H4 (cell line): ENCODE results near the gene HSFX4. TPM values are rescaled to one million over a fixed set of nuclear protein-coding genes. Genes with fewer than 3 reads are reported as not detected.
"Not testable (repeated sequence)": the region's sequence is repeated elsewhere in the genome, so short reads cannot be mapped to it uniquely, and the experiment has no call there.

Experiments
- DNase-seq: peaks from one replicate; pipeline ENCODE4 v3.0.0-alpha.2; 2015; ENCODE audit warnings: low spot score
- total RNA-seq: library from RNA; depleted of rRNA; stranded (reverse); fragments of >200 nt; shearing (Covaris generic); gene quantifications from 2 replicates; pipeline ENCODE4 v1.2.3, GENCODE V29; 2014; rRNA removed

Gene HSFX4, protein sequence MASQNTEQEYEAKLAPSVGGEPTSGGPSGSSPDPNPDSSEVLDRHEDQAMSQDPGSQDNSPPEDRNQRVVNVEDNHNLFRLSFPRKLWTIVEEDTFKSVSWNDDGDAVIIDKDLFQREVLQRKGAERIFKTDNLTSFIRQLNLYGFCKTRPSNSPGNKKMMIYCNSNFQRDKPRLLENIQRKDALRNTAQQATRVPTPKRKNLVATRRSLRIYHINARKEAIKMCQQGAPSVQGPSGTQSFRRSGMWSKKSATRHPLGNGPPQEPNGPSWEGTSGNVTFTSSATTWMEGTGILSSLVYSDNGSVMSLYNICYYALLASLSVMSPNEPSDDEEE
- total RNA-seq, result not detected in 2 replicates

- DNase-seq, result not testable (repeated sequence)
Observed at GRCh38 chrX:149929400-149929799, at the start of gene HSFX4. Gene HSFX4, plus strand, starts transcription at chrX:149929573. Its CDS starts 72 bp downstream, at chrX:149929645.

- DNase-seq, result no peak
Observed at GRCh38 chrX:149881081-149881711, 48.2 kb upstream of the HSFX4 start, which contains the start of gene MAGEA8. Gene MAGEA8, plus strand, starts transcription at chrX:149881183. Its CDS starts 3,090 bp downstream, at chrX:149884273.

DNA sequence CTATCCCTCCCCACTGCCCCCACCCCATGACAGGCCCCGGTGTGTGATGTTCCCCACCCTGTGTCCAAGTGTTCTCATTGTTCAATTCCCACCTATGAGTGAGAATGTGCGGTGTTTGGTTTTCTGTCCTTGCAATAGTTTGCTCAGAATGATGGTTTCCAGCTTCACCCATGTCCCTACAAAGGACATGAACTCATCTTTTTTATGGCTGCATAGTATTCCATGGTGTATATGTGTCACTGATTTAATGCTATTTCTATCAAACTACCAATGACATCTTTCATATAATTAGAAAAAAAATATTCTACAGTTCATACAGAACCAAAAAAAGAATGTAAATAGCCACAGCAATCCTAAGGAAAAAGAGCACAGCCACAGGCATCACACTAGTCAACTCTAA is 38.5 kb upstream of the HSFX4 start:
- DNase-seq, result not testable (repeated sequence)

DNA sequence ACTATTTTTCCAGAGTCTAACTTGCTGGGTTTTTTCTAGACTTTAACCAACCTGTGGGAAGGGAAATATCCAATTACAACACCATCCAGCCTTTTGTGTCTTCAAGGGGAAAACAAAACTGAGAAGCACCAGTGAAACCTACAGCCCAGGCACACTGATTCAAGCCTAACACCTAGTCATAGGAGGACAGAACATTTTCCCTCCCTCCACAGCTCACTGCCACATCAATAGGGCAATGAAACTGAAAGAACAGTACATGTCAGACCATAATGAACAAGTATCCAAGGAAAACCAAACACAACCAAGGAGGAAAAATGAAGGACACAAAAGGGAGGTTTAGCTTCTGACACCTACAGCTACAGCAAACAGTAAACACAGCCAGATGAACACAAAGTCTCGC is 30.8 kb upstream of the HSFX4 start:
- DNase-seq, result no peak

GRCh38 chrX:149903889-149904748 is 25.3 kb upstream of the HSFX4 start:
- DNase-seq, result no peak

GRCh38 chrX:149908308-149908707 is 21.1 kb upstream of the HSFX4 start:
- no peak for DNase-seq

- DNase-seq, result no peak
Observed at GRCh38 chrX:149908727-149909126, 20.6 kb upstream of the HSFX4 start.

- DNase-seq, result no peak
Observed at GRCh38 chrX:149909324-149910177, 19.8 kb upstream of the HSFX4 start.

DNA sequence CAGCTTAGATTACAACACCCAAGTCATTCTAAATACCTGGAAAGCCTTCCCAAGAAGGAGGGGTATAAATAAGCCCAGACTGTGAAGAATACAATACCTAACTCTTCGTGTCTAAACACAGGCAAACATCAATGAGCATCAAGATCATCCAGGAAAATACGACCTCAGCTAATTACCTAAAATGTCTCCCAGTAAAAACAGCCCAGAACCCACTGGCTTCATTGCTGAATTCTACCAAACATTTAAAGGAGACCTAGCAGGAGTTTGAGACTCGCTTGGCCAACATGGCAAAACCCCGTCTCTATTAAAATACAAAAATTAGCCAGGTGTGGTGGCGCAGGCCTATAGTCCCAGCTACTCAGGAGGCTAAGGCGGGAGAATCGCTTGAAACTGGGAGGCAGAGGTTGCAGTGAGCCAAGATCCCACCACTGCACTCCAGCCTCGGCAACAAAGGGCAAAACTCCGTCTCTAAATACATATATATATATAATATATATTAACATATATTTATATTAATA is 19.1 kb upstream of the HSFX4 start:
- no peak for DNase-seq

DNA sequence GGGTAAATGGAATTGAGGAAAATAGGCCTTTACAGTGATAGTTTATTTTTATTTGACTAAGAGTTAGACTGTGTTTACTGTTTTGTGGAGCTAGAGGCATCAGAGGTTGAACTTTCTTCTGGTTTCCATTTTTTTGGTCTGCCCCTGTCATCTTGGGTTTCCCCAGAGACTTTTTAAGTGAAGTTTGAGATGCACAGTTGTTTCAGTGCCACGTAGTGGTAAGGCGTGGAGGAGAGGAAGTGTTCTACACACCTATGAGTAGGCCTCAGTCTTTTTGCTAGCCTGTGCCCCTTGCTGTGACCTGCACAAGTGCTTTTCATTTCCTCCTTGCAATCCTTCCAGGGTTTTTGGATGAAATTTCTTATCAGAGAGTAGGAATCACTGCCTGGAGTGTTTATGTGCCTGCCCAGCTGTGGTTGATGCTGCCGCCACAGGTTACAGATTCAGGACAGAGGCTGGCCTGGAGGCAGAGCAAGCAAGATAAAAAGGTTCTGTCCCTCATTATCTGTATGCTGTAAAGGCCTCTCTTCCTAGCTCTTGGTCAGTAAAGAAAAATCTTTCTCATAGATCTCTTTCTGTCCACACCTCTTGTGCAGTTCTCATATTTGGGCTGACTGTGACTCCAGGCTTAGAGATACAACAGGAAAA is 12.5 kb upstream of the HSFX4 start:
- no peak for DNase-seq

- DNase-seq, result not testable (repeated sequence)
Observed at GRCh38 chrX:149923836-149924235, 5.5 kb upstream of the HSFX4 start.

DNA sequence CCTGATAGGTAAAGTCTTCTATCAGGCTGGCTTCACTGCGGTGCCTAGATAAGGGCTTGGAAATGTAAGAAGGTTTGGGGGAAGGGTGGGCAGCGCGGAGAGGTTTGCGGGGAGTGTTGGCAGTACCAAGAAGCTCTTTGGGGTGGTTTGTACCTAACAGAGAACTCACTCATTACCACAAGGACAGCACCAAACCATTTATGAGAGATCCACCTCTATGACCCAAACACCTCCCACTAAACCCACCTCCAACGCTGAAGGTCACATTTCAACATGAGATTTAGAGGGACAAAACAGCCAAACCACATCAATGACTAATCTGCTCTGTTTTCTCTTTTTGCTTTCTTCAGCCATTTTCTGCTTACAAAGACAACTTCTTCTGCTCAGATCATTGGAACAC is 4.9 kb upstream of the HSFX4 start:
- not testable (repeated sequence) for DNase-seq

DNA sequence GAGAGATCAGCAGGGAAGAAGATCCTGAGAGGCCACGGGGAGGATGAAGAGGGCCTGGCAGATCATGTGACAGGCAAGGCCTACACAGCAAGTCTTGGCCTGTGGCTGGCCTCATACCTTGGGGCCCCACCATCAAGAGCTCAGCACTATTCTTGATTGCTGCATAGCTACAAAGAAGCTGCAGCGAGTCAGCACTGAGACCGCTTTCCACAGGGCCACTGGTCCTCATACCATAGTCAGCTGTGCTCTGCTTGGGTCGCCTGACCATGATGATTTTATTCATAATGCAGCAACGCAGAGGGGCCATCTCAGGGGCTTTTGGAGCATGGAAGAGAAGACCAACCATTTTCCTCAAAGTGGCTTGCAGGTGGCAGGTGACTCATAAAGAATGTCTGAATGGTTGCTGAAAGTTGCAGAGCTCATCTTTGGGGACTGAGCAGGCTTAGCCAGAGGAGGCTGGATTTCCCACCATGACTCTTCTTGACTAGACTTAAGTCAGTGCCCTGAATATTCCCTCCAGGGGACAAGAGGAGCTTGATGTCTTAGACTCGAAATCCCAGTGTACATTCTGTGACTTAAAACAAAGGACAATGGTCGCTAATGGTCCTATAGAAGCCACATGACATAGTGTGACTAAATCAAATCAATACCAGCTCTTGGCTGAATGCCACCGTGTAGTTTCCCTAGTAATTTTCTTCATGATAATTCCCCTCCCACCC is 2.0 kb upstream of the HSFX4 start:
- DNase-seq, result not testable (repeated sequence)

- DNase-seq, result not testable (repeated sequence)
Observed at GRCh38 chrX:149927964-149928258, 1.5 kb upstream of the HSFX4 start.

GRCh38 chrX:149928635-149929034 is 738 bp upstream of the HSFX4 start:
- not testable (repeated sequence) for DNase-seq

GRCh38 chrX:149931355-149931754 is 2.0 kb downstream of the HSFX4 start:
- DNase-seq, result not testable (repeated sequence)

DNA sequence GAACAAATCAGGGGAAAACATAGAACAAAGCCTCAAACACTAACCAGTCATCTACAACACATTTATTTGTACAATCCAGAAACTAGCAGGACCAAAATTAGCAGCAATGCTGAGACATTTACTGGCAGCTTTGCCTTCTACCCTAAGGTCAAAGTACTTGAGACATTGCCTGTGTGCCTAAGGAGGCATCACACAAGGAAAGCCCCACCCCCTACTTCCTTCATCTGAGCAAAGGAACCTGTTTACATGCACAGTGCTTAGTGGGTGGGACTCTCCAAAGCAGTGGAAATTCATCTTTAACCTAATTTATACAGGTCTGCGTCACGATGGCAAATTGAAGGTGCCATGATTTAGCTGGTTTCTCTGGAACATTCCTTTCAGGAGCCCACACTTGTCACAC is 2.8 kb downstream of the HSFX4 start:
- DNase-seq, result not testable (repeated sequence)

DNA sequence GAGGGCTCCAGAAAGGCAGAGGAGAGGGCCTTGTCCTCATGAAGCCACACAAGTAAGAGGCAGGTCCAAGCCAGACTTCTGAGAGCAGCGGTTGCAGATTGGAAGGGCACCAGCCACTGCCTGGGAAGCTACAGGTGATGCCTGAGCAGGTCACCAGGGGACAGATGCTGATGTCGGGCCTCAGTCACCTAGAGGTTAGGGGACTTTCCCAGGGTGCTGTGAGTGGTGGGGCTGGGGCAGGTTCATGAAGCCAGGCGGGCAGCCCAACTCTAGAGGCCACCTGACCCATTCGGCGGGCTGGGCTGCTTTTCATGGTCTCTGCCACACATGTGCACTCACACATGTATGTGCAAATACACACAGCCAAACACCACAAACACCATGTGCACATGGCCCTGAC is 3.6 kb downstream of the HSFX4 start:
- DNase-seq, result not testable (repeated sequence)

GRCh38 chrX:149933547-149933946 is 4.2 kb downstream of the HSFX4 start:
- DNase-seq, result not testable (repeated sequence)

DNA sequence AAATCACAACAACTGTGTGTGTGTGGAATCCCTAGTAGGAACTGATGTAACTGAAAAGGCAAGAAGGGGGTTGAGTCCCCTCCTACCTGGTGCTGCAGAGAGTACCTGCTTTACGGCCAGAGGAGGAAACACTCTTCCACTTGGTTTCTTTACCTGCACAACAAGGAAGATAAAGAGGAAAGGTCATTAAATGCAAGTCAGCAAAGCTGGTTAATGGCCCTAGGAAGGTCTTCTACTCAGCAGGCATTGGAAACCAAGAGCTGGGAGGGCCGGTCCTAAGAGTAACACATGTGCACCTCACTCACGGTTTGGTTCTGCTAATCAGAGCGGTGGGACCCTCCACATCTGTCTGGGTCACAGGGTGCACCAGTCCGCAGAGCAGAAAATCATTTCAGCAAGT is 8.0 kb downstream of the HSFX4 start:
- not testable (repeated sequence) for DNase-seq
